H1 (cell line): ENCODE results near the gene TMEM165. TPM values are rescaled to one million over a fixed set of nuclear protein-coding genes. Genes with fewer than 3 reads are reported as not detected.

Source experiments
- BACH1 ChIP-seq: IDR thresholded peaks from 2 replicates; pipeline ENCODE4 v1.6.1; 2012; ENCODE audit warnings: low read length, improper control_type of control experiment
- CHD2 ChIP-seq: IDR thresholded peaks from 2 replicates; pipeline ENCODE4 v1.6.1; 2012; ENCODE audit warnings: low read length, improper control_type of control experiment
- CTCF ChIP-seq, 3 experiments: IDR thresholded peaks; 1 replicate in 2 of 3; 2 replicates in 1 of 3; pipeline versions ENCODE4 v1.5.1 to v1.6.1; 2011; ENCODE audit warnings: low read length in 3 of 3, mild to moderate bottlenecking in 3 of 3, inconsistent platforms in 2 of 3, low read depth in 1 of 3, moderate library complexity in 1 of 3; ENCODE audit not compliant: insufficient read depth in 1 of 3; ENCODE audit errors: control extremely low read depth in 1 of 3
- NANOG ChIP-seq: IDR thresholded peaks from 2 replicates; pipeline ENCODE4 v1.6.1; 2011; ENCODE audit warnings: low read length, low read depth, mild to moderate bottlenecking, inconsistent platforms; ENCODE audit not compliant: insufficient read depth, poor library complexity, severe bottlenecking
- RAD21 ChIP-seq, 2 experiments: IDR thresholded peaks in 1 of 2; conservative IDR thresholded peaks in 1 of 2; 2 replicates each; pipeline ENCODE4 v1.6.1; 2011; ENCODE audit warnings: low read depth in 2 of 2, low read length in 2 of 2, improper control_type of control experiment in 1 of 2, inconsistent platforms in 1 of 2, mild to moderate bottlenecking in 1 of 2, moderate library complexity in 1 of 2
- USF2 ChIP-seq: IDR thresholded peaks from 2 replicates; pipeline ENCODE4 v1.6.1; 2011; ENCODE audit warnings: low read length, improper control_type of control experiment
- polyA plus RNA-seq, 7 experiments: library from polyadenylated mRNA; depleted of rRNA in 3 of 7; stranded (reverse) in 5 of 7; unstranded in 2 of 7; fragments of >200 nt in 5 of 7; fragments of 200-250 nt in 2 of 7; gene quantifications; 1 replicate in 5 of 7; 2 replicates in 1 of 7; 4 replicates in 1 of 7; pipeline versions ENCODE4 v1.2.1 to v1.2.3, GENCODE V29; 2011 to 2013; ENCODE audit warnings: missing spikeins in 2 of 7, mixed read lengths in 2 of 7
- total RNA-seq: library from RNA; stranded (reverse); fragmentation: NEBNext Ultra II Directional; extraction: Animal tissue kit (Norgen Biotek cat#: 25700); gene quantifications from 2 replicates; pipeline ENCODE4 v1.2.1, GENCODE V29; 2021
- TF ChIP-seq, protein P1 (sequence below): fragments of 300-600 bp; sonication (generic); IDR thresholded peaks from 2 replicates; pipeline ENCODE4 v1.7.1; 2012; ENCODE audit warnings: low read length, moderate library complexity, mild to moderate bottlenecking, inconsistent platforms; ENCODE audit not compliant: insufficient replicate concordance

TMEM165 gene
- total and polyA plus RNA-seq, 2 of the 8 experiments (the other 6 are each of a cell fraction or from before 2014, with no cell fraction given), result 85.5 to 125 TPM

GRCh38 chr4:55407119-55407518, 11.4 kb downstream of the TMEM165 start (continued):
- TF ChIP-seq, protein P1, sequence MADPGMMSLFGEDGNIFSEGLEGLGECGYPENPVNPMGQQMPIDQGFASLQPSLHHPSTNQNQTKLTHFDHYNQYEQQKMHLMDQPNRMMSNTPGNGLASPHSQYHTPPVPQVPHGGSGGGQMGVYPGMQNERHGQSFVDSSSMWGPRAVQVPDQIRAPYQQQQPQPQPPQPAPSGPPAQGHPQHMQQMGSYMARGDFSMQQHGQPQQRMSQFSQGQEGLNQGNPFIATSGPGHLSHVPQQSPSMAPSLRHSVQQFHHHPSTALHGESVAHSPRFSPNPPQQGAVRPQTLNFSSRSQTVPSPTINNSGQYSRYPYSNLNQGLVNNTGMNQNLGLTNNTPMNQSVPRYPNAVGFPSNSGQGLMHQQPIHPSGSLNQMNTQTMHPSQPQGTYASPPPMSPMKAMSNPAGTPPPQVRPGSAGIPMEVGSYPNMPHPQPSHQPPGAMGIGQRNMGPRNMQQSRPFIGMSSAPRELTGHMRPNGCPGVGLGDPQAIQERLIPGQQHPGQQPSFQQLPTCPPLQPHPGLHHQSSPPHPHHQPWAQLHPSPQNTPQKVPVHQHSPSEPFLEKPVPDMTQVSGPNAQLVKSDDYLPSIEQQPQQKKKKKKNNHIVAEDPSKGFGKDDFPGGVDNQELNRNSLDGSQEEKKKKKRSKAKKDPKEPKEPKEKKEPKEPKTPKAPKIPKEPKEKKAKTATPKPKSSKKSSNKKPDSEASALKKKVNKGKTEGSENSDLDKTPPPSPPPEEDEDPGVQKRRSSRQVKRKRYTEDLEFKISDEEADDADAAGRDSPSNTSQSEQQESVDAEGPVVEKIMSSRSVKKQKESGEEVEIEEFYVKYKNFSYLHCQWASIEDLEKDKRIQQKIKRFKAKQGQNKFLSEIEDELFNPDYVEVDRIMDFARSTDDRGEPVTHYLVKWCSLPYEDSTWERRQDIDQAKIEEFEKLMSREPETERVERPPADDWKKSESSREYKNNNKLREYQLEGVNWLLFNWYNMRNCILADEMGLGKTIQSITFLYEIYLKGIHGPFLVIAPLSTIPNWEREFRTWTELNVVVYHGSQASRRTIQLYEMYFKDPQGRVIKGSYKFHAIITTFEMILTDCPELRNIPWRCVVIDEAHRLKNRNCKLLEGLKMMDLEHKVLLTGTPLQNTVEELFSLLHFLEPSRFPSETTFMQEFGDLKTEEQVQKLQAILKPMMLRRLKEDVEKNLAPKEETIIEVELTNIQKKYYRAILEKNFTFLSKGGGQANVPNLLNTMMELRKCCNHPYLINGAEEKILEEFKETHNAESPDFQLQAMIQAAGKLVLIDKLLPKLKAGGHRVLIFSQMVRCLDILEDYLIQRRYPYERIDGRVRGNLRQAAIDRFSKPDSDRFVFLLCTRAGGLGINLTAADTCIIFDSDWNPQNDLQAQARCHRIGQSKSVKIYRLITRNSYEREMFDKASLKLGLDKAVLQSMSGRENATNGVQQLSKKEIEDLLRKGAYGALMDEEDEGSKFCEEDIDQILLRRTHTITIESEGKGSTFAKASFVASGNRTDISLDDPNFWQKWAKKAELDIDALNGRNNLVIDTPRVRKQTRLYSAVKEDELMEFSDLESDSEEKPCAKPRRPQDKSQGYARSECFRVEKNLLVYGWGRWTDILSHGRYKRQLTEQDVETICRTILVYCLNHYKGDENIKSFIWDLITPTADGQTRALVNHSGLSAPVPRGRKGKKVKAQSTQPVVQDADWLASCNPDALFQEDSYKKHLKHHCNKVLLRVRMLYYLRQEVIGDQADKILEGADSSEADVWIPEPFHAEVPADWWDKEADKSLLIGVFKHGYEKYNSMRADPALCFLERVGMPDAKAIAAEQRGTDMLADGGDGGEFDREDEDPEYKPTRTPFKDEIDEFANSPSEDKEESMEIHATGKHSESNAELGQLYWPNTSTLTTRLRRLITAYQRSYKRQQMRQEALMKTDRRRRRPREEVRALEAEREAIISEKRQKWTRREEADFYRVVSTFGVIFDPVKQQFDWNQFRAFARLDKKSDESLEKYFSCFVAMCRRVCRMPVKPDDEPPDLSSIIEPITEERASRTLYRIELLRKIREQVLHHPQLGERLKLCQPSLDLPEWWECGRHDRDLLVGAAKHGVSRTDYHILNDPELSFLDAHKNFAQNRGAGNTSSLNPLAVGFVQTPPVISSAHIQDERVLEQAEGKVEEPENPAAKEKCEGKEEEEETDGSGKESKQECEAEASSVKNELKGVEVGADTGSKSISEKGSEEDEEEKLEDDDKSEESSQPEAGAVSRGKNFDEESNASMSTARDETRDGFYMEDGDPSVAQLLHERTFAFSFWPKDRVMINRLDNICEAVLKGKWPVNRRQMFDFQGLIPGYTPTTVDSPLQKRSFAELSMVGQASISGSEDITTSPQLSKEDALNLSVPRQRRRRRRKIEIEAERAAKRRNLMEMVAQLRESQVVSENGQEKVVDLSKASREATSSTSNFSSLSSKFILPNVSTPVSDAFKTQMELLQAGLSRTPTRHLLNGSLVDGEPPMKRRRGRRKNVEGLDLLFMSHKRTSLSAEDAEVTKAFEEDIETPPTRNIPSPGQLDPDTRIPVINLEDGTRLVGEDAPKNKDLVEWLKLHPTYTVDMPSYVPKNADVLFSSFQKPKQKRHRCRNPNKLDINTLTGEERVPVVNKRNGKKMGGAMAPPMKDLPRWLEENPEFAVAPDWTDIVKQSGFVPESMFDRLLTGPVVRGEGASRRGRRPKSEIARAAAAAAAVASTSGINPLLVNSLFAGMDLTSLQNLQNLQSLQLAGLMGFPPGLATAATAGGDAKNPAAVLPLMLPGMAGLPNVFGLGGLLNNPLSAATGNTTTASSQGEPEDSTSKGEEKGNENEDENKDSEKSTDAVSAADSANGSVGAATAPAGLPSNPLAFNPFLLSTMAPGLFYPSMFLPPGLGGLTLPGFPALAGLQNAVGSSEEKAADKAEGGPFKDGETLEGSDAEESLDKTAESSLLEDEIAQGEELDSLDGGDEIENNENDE, result no peak
- TF ChIP-seq CHD2, result no peak
- TF ChIP-seq BACH1, result no peak
- no peak for TF ChIP-seq USF2
- TF ChIP-seq NANOG, result no peak
- no peak for TF ChIP-seq RAD21 (IDR thresholded peaks at IDR 0.05 in 1 of 2, conservative IDR thresholded peaks at IDR 0.05 in 1 of 2; ENCODE audit: low read depth in 2 of 2, low read length in 2 of 2)
- TF ChIP-seq CTCF (IDR thresholded peaks at IDR 0.05; ENCODE audit: control extremely low read depth in 1 of 3, insufficient read depth in 1 of 3, low read depth in 1 of 3, low read length in 3 of 3), result no peak
